GM03348 (cell line): ENCODE data around the gene ONECUT3.

ENCODE experiments used
- DNase-seq: peaks from one replicate; pipeline ENCODE4 v3.0.0; 2012; ENCODE audit warnings: low spot score

Gene ONECUT3

GRCh38 chr19:1739960-1740629, 13.2 kb upstream of the ONECUT3 start:
- DNase-seq: no peak

GRCh38 chr19:1742989-1743696, 10.2 kb upstream of the ONECUT3 start:
- no peak for DNase-seq

- DNase-seq: no peak
Measured at GRCh38 chr19:1744133-1744665, 9.1 kb upstream of the ONECUT3 start.

GRCh38 chr19:1744822-1745563, 8.3 kb upstream of the ONECUT3 start:
- no peak for DNase-seq

- DNase-seq: no peak
Measured at GRCh38 chr19:1745589-1746031, 7.7 kb upstream of the ONECUT3 start.

- DNase-seq: peak; percentile 57
Measured at GRCh38 chr19:1746401-1747284, 6.7 kb upstream of the ONECUT3 start.

GRCh38 chr19:1747285-1748114, 5.8 kb upstream of the ONECUT3 start:
- DNase-seq: peak; percentile 88

- DNase-seq: no peak
Measured at GRCh38 chr19:1748115-1748872, 5.0 kb upstream of the ONECUT3 start.

GRCh38 chr19:1748873-1749341, 4.4 kb upstream of the ONECUT3 start:
- DNase-seq: no peak

GRCh38 chr19:1749373-1750342, 3.6 kb upstream of the ONECUT3 start:
- no peak for DNase-seq

- no peak for DNase-seq
Measured at GRCh38 chr19:1750343-1751021, 2.8 kb upstream of the ONECUT3 start.

GRCh38 chr19:1751367-1752008, 1.8 kb upstream of the ONECUT3 start:
- DNase-seq: no peak

- DNase-seq: no peak
Measured at GRCh38 chr19:1752009-1752756, 1.1 kb upstream of the ONECUT3 start.

GRCh38 chr19:1754018-1754635, 821 bp downstream of the ONECUT3 start:
- no peak for DNase-seq

GRCh38 chr19:1754636-1755466, 1.5 kb downstream of the ONECUT3 start:
- DNase-seq: no peak
